ENCODE results near the gene F8.
"Not testable (repeated sequence)": the region's sequence is repeated elsewhere in the genome, so short reads cannot be mapped to it uniquely, and the experiment has no call there.

Gene F8

DNA sequence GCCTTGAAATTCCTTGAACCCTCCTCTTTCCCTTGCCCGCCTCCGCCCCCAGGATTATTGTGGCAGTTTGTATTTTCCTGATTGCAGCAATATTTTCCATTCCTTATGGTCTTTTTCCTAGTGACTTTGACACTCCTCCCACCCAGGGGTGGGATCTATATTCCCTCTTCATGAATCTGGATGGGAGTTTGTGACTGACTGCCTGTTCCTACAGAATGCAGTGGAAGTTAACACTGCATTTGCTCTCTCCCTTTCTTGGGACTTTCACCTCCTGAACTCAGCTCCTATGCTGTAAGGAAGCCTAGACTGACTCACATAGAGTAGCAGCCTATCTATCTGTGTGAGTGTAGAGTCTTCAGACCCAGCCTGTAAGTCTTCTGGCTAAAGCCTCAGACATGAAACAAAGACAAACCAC, 6.4 kb upstream of the F8 start:
- DNase-seq = no peak

DNA sequence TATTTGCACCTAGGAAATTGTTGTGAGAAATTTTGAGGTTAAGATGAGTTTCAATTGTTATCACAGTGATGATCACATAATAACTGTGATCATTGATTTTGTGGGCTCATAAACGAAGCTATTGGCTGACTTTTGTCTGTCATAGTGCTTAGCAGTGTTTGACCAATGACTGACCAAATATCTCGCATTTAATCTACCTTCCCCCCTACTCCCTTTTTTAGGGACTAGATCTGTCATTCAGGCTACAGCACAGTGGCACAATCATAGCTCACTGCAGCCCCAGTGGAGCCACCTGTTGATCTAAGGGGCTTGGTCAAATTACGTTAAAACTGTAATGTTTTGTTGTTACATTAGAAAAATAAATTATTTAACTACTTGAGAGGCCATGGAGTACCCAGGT, 5.6 kb upstream of the F8 start:
- no peak for DNase-seq

DNA sequence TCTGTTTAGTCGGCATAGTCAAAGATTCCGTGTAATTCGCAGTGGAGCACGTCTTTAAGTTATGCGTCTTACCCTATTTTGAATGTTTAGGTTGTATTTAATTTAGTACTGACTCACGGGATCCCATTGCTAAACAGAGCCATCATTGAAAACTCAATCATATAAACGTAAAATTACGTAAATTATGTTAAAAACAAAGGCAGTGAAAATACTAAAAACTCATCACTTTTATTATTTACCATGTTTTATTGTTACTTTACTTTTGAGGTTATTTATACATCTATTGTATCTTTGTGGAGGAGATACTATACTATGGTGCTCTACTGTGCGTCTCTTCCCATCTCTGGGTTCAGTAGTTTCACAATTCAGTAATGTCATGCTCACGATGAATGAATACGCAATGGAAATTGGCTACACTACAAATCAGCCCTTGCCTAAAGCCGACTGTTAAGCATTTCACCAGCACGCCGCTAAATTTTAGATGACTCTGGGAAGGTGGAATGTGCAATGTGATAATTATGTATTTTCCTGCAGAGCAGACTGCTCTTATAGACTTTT, 5.1 kb upstream of the F8 start:
- DNase-seq = peak; percentile 41

DNA sequence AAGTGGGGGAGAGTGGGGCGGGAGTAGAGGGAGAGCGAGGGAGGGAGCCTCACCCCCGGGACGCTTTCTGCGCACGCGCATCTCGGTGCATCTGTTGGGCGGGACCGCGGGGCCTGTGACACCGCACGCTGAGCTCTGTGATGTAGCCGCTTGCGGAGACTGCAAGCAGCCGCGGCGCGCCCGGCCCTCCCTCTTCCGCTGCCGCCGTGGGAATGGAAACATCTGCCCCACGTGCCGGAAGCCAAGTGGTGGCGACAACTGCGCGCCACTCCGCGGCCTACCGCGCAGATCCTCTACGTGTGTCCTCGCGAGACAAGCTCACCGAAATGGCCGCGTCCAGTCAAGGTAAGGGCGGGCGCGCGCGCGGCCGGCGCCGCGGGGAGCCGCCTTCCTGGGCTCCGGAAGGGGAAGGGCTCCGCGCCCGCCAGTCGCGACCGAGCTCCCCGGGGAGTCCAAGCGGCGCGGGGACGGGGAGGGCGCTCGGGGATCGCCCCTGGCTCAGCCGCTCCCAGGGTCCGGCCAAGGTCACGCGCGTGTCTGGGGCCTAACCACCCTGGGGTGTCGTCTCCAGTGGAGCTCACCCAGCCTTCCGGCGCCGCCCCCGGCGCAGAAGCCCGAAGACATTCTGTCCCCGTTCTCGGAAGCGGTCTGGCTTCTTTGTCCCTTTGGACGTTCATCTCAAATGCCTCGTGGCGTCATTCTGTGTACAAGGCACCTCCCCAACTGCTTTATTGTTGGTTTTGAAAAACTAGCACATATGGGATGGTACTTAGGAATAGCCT, 4.4 kb upstream of the F8 start, which contains the start of gene FUNDC2:
FUNDC2 (plus strand) TSS at position 118 of the 782 bp plus-strand sequence; CDS start at position 213, 95 bp downstream.
- DNase-seq = peak; percentile 71

DNA sequence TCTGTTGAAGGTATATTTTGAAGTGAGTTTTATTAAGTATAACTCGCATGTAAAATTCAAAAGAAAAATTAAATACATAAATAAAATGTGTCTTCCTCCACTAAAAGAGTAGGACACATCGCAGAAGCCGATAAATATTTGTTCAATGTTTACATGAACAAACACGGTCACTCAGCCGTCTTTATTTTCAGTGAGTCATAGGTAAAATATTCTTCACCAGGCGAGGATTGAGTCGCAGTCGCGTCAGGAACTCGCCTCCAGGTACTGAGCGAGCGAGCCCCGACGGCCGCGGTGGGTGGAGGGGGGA, 3.9 kb upstream of the F8 start:
- no peak for DNase-seq

DNA sequence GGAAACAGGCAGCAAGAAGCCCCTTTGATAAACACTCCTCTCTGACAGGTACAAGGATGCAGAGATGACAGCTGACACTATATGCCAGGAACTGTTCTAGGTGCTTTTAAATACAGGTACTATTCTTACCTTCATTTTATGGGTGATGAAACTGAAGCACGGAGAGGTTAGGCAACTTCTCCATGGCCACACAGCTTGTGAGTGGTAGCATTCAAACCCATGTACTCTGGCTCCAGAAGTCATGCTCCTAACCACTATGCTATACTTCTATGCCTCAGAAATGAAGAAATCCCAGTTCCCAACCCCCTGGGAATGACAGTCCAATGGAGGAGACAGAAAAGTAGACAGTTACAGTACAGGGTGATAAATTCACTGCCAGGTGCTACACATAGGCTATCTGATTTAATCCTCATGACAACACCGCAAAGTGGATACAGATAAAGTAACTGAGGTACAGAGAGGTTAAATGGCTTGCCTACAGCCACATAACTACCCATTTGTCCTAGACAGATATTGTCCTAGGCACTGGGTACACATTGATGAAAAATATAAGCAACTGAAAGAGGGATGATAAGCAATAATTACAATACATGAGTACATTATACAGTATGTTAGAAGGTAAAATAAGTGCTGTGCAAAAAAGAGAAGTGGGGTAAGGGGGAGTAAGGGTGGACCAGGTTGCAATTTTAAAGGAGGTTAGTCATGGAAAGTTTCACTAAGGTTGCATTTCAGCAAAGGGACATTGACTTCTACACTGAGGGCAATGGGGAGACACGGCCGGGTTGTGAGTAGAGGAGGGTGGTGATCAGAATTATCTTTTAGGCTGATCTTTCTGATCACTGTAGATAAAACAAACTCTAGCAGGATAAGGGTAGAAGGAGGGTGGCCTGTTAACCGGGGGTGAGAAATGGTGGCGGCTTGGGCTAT, 1.6 kb upstream of the F8 start:
- no peak for DNase-seq

DNA sequence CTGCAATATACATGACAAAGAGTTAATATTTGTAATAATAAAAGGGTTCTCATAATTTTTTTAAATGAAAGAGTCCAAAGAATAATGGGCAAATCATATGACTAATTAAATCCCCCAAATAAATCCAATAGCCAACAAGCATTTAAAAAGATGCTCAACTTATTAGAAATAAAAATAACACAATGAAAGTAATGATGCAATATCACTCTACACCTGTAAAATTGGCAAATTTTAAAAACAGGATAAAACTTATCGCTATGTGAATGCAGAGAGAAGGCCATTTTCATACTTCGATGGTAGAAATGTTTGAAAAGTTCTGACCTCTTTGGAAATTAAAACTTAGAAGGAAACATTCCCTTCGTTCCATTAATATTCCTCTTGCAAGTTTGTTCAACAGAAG, 1.9 kb downstream of the F8 start:
- no peak for DNase-seq

DNA sequence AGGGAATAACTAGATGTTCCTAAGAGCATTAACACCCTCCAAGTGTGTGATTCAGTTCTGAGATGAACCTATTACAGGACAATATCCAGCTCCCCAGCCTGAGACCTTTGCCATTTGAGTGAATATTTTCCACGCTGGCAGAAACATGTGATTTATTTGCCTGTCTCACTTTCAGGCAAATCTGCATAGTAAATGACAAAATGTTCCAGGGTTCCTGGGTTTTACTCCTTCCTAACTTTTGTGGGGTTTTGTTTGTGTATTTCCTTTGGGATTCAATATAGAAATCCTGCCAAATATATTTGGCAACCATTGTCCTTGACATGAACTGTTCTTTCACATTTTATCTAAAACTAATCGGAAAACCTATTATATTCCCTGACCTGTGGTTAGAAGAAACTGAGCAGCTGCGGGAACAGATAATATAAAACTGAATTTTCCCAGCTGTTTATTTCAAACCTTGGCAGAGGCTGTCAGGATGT, 12.5 kb downstream of the F8 start:
- DNase-seq = no peak

DNA sequence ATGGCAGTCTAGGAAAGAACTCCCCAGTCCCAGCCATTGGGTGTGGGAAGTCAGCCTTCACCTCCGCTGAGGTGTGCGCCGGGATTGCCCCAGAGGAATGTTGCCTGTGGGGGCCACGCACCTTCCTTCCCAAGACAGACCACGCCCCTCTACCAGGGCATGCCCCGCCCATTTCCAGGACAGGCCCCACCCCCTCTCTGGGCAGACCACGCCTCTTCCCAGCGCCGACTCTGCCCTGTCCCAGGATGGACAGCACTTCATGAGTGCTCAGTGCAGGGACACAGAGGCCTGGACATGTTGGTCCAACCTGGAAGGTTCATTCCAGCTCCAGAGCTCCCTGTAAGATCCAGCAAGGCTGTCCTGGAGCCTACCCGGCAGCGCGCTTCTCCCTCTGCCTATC, 13.9 kb downstream of the F8 start:
- DNase-seq = not testable (repeated sequence)

DNA sequence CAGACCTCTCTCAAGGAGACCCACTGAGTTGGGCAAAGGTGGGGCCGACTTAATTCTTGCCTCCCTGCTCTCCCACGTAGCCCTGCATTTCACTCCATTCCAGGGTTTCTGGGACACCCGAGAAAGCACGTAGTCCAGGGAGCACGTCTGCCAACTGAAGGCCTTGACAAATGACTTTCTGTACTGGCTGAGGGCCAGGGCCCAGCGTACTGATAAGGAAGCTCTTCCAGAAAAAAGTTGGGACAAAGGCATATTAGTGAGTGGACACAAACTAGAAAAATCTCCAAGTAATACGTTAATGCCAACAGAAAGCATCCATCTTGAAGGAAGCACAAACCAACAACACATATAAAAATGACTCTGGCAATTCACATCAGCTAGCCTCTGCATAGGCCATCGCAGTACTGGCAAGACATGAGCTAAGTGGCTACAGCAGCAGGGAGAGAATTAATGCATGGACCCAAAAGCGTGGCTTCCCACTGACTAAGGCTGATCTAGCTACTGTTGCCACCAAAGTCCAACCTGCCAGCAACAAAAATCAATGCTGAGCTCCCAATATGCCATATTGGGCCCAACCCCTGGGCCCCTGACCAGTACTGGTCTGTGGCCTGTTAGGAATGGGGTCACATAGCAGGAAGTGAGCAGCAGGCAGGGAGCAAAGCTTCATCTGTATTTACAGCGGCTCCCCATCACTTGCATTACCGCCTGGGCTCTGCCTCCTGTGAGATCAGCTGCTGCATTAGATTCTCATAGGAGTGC, 15.4 kb downstream of the F8 start:
- DNase-seq = not testable (repeated sequence)

DNA sequence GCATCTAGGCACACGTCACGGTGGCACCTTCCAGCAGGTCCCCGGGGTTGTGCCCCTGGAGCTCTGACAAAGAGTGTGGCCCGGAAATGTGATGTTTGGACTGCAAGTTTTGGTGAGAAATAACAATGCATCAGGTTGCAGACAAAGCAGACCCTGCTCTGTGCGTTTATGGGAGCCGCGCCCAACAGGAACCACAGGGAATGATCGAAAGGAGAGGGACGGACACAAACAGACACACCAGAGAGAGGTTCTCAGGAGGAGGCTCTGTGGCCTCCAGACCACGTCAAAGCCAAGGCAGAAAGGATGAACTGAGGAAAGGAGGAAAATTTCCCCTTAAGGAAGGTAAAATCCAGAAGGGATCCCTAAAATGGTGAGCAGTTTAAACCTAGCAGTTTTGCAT, 16.1 kb downstream of the F8 start:
- DNase-seq = not testable (repeated sequence)

DNA sequence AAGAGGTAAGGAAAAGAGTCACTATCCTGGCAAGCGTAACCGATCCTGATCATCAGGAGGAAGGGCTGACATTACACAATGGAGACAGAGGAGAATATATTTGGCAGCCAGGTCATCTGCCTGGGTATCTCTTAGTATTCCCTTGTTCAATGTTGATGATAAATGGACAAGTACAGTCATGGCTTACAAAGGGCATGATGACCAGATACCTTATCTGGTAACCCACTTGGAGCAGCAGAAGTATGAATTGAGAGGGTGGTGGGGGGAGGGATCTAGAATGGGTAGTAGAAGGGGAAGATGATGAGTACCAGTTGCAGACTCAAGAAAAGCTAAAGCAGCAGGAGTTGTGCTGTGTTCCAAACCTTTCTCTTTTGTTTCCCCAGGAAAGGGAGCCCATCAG, 17.3 kb downstream of the F8 start:
- no peak for DNase-seq

DNA sequence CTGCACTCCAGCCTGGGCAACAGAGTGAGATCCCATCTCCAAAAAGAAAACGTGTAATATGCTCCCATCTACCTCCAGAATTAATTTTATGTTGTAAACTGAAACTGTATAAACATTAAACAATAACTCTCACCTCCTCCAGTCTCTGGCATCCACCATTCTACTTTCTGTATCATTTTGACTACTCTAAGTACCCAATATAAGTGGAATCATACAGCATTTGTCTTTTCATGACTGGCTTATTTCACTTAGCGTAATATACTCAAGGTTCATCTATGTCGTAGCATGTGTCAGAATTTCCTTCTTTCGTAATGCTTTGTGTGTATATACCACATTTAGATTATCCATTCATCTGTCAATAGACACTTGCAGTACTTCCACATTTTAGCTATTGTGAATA, 20.6 kb downstream of the F8 start:
- no peak for DNase-seq

DNA sequence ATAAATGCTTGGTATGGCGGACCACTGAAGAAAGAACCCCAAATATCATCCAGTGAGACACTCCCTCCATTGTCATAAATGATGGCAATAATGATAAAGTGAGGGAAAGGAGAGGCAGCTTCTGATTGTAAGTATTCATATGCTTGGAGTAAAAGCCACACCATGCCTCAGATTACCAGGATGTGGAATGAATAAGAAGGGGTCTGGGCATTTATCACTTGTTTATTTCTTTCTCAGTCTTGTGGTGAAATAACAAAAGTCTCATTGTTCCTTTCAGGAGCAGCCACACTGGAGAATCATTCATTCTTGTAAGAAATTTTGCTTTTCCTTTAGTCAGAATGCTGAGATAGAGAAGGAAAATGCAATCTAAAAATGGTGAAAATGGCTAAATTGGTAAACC, 21.7 kb downstream of the F8 start:
- no peak for DNase-seq

DNA sequence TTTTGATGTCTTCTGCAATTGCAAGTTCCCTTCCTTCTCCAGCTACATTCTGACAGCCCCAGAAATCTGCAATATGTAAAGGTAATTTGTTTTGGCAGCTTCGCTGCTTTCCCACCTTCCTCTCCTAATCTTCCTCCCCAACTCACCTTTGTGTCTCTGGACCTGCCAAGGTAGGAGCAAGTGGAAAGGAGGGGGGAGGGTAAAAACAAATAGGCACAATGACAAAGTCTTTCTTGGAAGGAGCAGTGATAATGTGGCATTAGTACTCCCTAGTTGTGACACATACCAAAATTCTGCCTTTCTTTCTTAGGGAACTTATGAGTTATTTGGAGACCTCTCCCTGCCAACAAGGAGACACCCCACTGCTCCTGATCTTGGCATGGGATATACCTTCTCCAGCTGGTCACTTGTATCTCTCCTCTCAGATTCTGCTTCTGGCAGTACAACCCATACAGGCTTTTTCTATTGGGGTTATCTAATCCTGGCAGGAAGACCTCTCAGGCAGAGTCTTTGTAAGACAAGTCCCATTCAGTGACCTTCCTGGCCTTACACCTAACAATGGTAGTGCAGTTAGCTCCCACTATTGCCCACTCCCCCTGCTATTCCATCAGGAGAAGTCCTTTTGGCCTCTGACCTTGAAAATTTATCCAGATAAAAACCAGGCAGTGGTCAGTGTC, 24.2 kb downstream of the F8 start:
- DNase-seq = no peak

DNA sequence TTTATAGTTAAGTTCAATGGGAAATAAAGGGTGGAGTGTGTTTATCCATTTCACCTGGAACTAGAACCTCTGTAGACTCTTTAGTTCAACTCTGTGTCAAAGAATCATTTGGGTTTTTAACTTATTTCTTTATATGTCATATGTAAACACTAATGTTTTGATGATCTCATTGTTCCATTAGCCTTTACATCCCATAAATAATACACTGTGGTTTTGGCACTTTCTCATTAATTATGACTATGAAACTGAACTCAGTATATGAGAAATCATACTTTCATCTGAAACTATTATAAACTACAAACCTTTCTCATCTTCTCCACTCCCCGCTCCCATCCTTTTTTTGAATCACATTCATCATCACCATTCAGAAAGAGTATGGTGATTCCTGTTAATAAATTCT, 31.0 kb downstream of the F8 start:
- no peak for DNase-seq

DNA sequence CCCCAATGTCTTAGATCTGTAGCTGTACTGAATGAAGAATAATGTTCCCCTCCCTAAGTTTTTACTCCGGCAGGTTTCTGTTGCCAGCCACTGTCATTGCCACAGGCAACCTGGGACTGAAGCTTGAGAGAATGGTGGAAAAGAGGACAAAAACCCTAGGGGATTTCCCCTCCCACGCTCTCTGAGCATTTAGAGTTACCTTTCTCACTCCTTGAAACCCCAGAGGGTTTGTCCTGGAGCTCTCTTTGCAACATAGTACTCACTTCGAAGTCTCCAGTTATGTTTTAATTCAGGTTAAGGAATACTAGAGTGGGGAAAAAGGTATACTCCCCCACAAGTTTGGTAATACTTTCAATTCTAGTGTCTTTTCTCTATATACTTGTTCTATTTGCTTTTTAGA, 31.5 kb downstream of the F8 start:
- no peak for DNase-seq

DNA sequence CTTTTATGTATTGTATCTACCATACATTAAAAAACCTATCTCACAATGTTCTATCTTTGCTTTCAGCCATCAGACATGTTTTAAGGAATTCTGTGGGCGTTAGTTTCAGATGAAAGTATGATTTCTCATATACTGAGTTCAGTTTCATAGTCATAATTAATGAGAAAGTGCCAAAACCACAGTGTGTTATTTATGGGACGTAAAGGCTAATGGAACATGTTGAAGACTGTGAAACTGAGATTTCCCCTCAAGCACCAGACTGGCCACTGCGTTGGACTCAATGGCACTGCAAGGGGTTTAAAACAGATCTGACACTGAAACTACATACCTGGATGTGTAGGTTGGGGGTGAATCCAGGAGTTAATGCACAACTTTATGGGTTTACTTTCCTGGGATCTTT, 32.0 kb downstream of the F8 start:
- no peak for DNase-seq

DNA sequence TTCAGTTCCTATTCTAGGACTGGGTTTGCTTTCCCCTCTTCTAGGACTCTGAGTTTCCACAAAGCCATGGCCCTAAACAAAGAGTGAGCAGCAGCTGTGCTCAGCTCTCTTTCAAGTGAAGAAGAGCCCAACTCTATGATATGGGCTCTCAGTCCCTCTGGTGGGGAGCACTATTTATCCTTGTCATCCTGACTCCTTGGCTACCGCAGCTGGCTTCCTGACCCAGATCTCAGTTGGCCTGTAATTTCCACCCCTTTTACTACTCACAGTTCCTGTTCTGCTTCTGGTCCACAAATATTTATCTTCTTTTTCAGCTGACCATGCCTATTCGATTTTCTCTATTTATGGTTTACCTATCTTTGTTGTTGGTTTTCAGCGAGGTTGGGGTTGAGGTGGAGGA, 33.8 kb downstream of the F8 start:
- DNase-seq = no peak

DNA sequence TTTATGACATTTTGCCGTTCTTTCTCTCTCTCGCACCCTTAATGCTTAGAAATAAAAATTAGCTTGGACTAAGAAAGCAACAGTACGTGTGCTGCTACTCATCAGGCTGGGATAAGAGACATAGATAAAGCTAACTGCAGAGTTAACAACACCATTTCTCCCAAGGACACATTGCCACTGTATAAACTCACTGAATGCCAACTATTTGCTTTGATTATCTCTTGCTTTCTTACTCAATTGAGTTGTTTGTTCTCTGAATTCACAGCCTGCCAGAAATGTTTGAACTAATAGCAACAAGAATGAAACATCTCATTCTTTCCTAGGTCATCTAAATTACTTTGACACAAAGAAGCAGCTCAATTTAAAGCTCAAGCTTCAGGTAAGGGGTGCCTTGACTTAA, 34.6 kb downstream of the F8 start:
- no peak for DNase-seq

DNA sequence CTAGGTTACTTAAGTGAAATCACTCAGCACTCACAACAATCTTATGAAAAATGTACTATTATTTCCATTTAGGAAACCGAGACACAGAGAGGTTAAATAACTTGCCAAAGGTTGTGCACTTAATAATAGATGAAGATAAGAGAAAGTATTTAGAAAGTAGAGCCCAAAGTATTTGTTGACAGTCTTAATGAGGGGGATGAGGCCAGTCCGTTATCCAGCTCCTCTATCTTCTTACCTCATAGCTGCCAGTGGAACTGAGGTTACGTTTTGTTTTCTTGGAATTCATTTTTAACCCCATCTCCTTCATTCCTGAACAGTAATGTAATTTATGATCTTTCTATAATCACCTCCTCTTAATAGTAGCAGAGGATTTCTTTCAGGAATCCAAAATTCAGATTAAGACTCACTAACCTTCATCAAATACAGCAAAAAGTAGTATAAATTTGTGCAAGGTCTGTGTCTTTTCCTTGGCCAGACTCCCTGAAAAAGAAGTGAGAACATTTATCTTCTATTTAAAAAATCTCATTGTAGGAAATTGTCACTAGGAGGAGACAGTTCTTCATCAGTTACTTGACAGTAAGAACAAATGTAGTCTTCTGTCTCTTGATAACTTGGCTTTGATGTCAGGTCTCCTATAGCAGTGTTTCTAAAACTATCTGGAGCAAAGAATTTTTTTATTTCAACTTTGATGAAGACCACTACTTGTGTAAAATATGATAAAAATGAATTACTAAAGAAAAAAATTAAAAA, 35.5 kb downstream of the F8 start:
- DNase-seq = peak; percentile 5

DNA sequence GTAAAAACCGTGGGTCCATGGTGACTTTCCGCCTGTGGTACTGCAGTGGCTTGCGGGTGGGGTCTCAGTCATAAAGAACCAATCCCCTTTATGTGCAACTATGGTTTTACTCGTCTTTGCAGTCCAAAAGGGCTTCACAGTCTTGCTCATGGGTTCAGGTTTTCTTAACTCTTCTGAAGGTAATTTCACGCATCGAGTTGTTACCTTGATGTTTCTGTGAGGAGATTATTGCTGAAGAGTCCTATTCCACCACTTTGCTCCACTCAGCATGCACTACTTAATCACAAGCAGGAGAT, 41.5 kb downstream of the F8 start:
- DNase-seq = no peak

All from NCI-H748 treated with DMSO at 0.1 percent for 48 hours (cell line).